Coronary artery (tissue), 2 donors: ENCODE data around the gene MATN4.

Experiments used
- DNase-seq: peaks from one replicate; pipeline ENCODE4 v3.0.0-alpha.2; 2017; ENCODE audit warnings: low spot score
- H3K27ac ChIP-seq, 2 donors: fragments of 200-600 bp; sonication (generic); one replicate each; pipeline ENCODE4 v1.5.1; 2016 to 2019
- H3K4me3 ChIP-seq: fragments of 200-600 bp; sonication (generic); 2 replicates; pipeline ENCODE4 v1.5.1; 2016; ENCODE audit warnings: mild to moderate bottlenecking, moderate library complexity
- CTCF ChIP-seq: fragments of 200-600 bp; sonication (generic); IDR thresholded peaks from one replicate; pipeline ENCODE4 v1.5.1; 2019; ENCODE audit warnings: antibody characterized with exemption

Gene MATN4

GRCh38 chr20:45330476-45330875 lies 22.4 kb upstream of the MATN4 start:
- DNase-seq, result no peak
- H3K4me3 ChIP-seq, result no peak overlapping the region
- TF ChIP-seq CTCF, result no peak
- H3K27ac ChIP-seq, result no peak overlapping the region

- Histone ChIP-seq H3K27ac (no peak overlapping the region), H3K4me3 (no peak overlapping the region)
- TF ChIP-seq CTCF, result no peak
- no peak for DNase-seq
Observed at GRCh38 chr20:45329497-45330319, 21.6 kb upstream of the MATN4 start.

GRCh38 chr20:45328451-45328850 lies 20.4 kb upstream of the MATN4 start:
- Histone ChIP-seq H3K27ac (no peak overlapping the region), H3K4me3 (no peak overlapping the region)
- no peak for TF ChIP-seq CTCF
- DNase-seq, result no peak

GRCh38 chr20:45325371-45325770 lies 17.3 kb upstream of the MATN4 start:
- DNase-seq, result no peak
- no peak overlapping the region for H3K27ac ChIP-seq
- no peak overlapping the region for H3K4me3 ChIP-seq
- TF ChIP-seq CTCF, result no peak

GRCh38 chr20:45323731-45324130 lies 15.6 kb upstream of the MATN4 start:
- H3K27ac ChIP-seq, result no peak overlapping the region
- H3K4me3 ChIP-seq, result no peak overlapping the region
- no peak for TF ChIP-seq CTCF
- no peak for DNase-seq

- Histone ChIP-seq H3K27ac (no peak overlapping the region), H3K4me3 (no peak overlapping the region)
- DNase-seq, result no peak
- TF ChIP-seq CTCF, result no peak
Observed at GRCh38 chr20:45322952-45323383, 14.9 kb upstream of the MATN4 start.

GRCh38 chr20:45320948-45321595 lies 13.0 kb upstream of the MATN4 start:
- DNase-seq, result no peak
- no peak for TF ChIP-seq CTCF
- H3K4me3 ChIP-seq, result no peak overlapping the region
- H3K27ac ChIP-seq, result no peak overlapping the region
